ENCODE measurements around the gene PSTPIP1. TPM values are rescaled to one million over a fixed set of nuclear protein-coding genes. Genes with fewer than 3 reads are reported as not detected.

The PSTPIP1 gene
- total RNA-seq, 1 donor from 2014 or later, result 16.0 TPM

GRCh38 chr15:76998663-76999285, 3.8 kb downstream of the PSTPIP1 start:
- no peak for TF ChIP-seq CTCF (IDR thresholded peaks at IDR 0.05)
- Histone ChIP-seq H3K27me3 (no peaks in the 10 kb centered on the region), H3K9me3 (no peaks in the 10 kb centered on the region), H3K27ac (no peak overlapping the region), H3K4me3 (no peak overlapping the region), H3K36me3 (no peaks in the 10 kb centered on the region), H3K4me1 (peaks cover 5% of the 10 kb centered on the region)
- ATAC-seq (no peak), DNase-seq (no peak)
- intact Hi-C loops (cut with DNase I), result no loop called here

GRCh38 chr15:76999996-77000395, 5.1 kb downstream of the PSTPIP1 start:
- Histone ChIP-seq H3K9me3 (no peaks in the 10 kb centered on the region), H3K27ac (no peak overlapping the region), H3K4me1 (peaks cover 5% of the 10 kb centered on the region), H3K36me3 (no peaks in the 10 kb centered on the region), H3K27me3 (no peaks in the 10 kb centered on the region), H3K4me3 (no peak overlapping the region)
- no peak for TF ChIP-seq CTCF (IDR thresholded peaks at IDR 0.05)
- intact Hi-C loops (cut with DNase I), result no loop called here
- DNase-seq (peak; percentile 11), ATAC-seq (no peak)

- DNase-seq (peak; percentile 29), ATAC-seq (no peak)
- Histone ChIP-seq H3K9me3 (no peaks in the 10 kb centered on the region), H3K27me3 (no peaks in the 10 kb centered on the region), H3K4me1 (peaks cover 3% of the 10 kb centered on the region), H3K27ac (no peak overlapping the region), H3K36me3 (no peaks in the 10 kb centered on the region), H3K4me3 (no peak overlapping the region)
- TF ChIP-seq CTCF (IDR thresholded peaks at IDR 0.05), result no peak
- intact Hi-C loops (cut with DNase I), result no loop called here
Measured at GRCh38 chr15:77001351-77001750, 6.4 kb downstream of the PSTPIP1 start.

GRCh38 chr15:77001966-77002365, 7.0 kb downstream of the PSTPIP1 start:
- H3K9me3 ChIP-seq, result no peaks in the 10 kb centered on the region
- no peak overlapping the region for H3K4me3 ChIP-seq
- ATAC-seq (no peak), DNase-seq (no peak)
- H3K4me1 ChIP-seq, result no peaks in the 10 kb centered on the region
- H3K27ac ChIP-seq, result peak overlapping the region; percentile 55
- H3K36me3 ChIP-seq, result no peaks in the 10 kb centered on the region
- H3K27me3 ChIP-seq, result no peaks in the 10 kb centered on the region
- no peak for TF ChIP-seq CTCF (IDR thresholded peaks at IDR 0.05)
- intact Hi-C loops (cut with DNase I), result no loop called here

- DNase-seq (no peak), ATAC-seq (no peak)
- Histone ChIP-seq H3K9me3 (no peaks in the 10 kb centered on the region), H3K27ac (peak overlapping the region; percentile 55), H3K27me3 (no peaks in the 10 kb centered on the region), H3K4me3 (no peak overlapping the region), H3K4me1 (no peaks in the 10 kb centered on the region), H3K36me3 (no peaks in the 10 kb centered on the region)
- no peak for TF ChIP-seq CTCF (IDR thresholded peaks at IDR 0.05)
- intact Hi-C loops (cut with DNase I), result no loop called here
Measured at GRCh38 chr15:77002436-77002835, 7.5 kb downstream of the PSTPIP1 start.

All from upper lobe of right lung (tissue), 1 donor.